HepG2 (cell line): ENCODE measurements around the gene C1orf115. TPM values are rescaled to one million over a fixed set of nuclear protein-coding genes. Genes with fewer than 3 reads are reported as not detected.

ENCODE experiments used
- CREB3 ChIP-seq: sonication (generic); formaldehyde crosslinking; IDR thresholded peaks from 2 replicates; pipeline ENCODE4 v1.5.0; 2020; ENCODE audit warnings: missing genetic modification reagents
- FOXO4 ChIP-seq: sonication (generic); formaldehyde crosslinking; conservative IDR thresholded peaks from 2 replicates; pipeline ENCODE4 v1.8.1; 2023; ENCODE audit warnings: missing genetic modification reagents
- IRF9 ChIP-seq: sonication (generic); formaldehyde crosslinking; IDR thresholded peaks from 2 replicates; pipeline ENCODE4 v1.8.0; 2022; ENCODE audit warnings: missing genetic modification reagents, mild to moderate bottlenecking, borderline replicate concordance
- MXI1 ChIP-seq: IDR thresholded peaks from 3 replicates; pipeline ENCODE4 v1.6.1; 2012; ENCODE audit warnings: low read depth, low read length, inconsistent platforms, borderline replicate concordance
- RNF2 ChIP-seq: fragments of 450-650 bp; conservative IDR thresholded peaks from 2 replicates; pipeline ENCODE4 v1.6.1; 2016; ENCODE audit warnings: low read depth
- TCF7 ChIP-seq: sonication (generic); IDR thresholded peaks from 2 replicates; pipeline ENCODE4 v1.6.1; 2016; ENCODE audit warnings: antibody characterized with exemption, low read depth
- U2AF1 ChIP-seq: fragments of 200-400 bp; formaldehyde crosslinking; optimal IDR thresholded peaks from 2 replicates; pipeline ENCODE3; 2017; ENCODE audit warnings: mild to moderate bottlenecking, low read depth, low read length
- ZBTB40 ChIP-seq, 2 experiments: fragments of 450-650 bp in 1 of 2; sonication (generic) in 1 of 2; formaldehyde crosslinking in 1 of 2; IDR thresholded peaks; 2 replicates each; pipeline versions ENCODE4 v1.6.1 to v1.8.0; 2016 to 2022; ENCODE audit warnings: antibody characterized with exemption in 1 of 2, mild to moderate bottlenecking in 1 of 2, missing genetic modification reagents in 1 of 2
- ZBTB46 ChIP-seq: sonication (generic); formaldehyde crosslinking; IDR thresholded peaks from 2 replicates; pipeline ENCODE4 v1.4.0; 2020; ENCODE audit warnings: mild to moderate bottlenecking, missing genetic modification reagents, borderline replicate concordance
- ZMYM3 ChIP-seq: sonication (generic); formaldehyde crosslinking; IDR thresholded peaks from 2 replicates; pipeline ENCODE4 v1.5.1; 2020; ENCODE audit warnings: mild to moderate bottlenecking, missing genetic modification reagents
- ZNF615 ChIP-seq: sonication (generic); formaldehyde crosslinking; IDR thresholded peaks from 2 replicates; pipeline ENCODE4 v1.5.0; 2020; ENCODE audit warnings: mild to moderate bottlenecking, missing genetic modification reagents, borderline replicate concordance
- ZNF672 ChIP-seq: sonication (generic); formaldehyde crosslinking; IDR thresholded peaks from 2 replicates; pipeline ENCODE4 v1.8.1; 2022; ENCODE audit warnings: missing genetic modification reagents
- polyA plus RNA-seq, 8 experiments: library from polyadenylated mRNA; depleted of rRNA in 3 of 8; stranded (reverse) in 7 of 8; unstranded in 1 of 8; fragments of >200 nt; fragmentation: Illumina TruSeq in 4 of 8; extraction: Trizol in 4 of 8; gene quantifications; 2 replicates each; pipeline versions ENCODE4 v1.2.1 to v1.2.3, GENCODE V29; 2011 to 2016; ENCODE audit warnings: low read depth in 4 of 8, missing spikeins in 1 of 8, mixed read lengths in 1 of 8; ENCODE audit not compliant: insufficient read depth in 1 of 8
- total RNA-seq, 5 experiments: library from RNA; depleted of rRNA; stranded (reverse); fragments of >200 nt; fragmentation: Illumina TruSeq; extraction: Trizol; gene quantifications; 2 replicates each; pipeline ENCODE4 v1.2.3, GENCODE V29; 2016; ENCODE audit warnings: low read depth in 1 of 5

The C1orf115 gene
- total and polyA plus RNA-seq, 2 of the 13 experiments (the other 11 are each of a cell fraction or from before 2014, with no cell fraction given), result 25.2 to 85.9 TPM

- TF ChIP-seq ZMYM3 (CRISPR knock-in tag), result no peak
- TF ChIP-seq CREB3 (CRISPR knock-in tag), result no peak
- no peak for TF ChIP-seq FOXO4 (CRISPR knock-in tag)
- peak; percentile 71 for TF ChIP-seq U2AF1
- TF ChIP-seq ZBTB46 (CRISPR knock-in tag), result no peak
- TF ChIP-seq TCF7, result no peak
- TF ChIP-seq MXI1, result peak; percentile 30; the same call in 1 of the 3 replicates
- 0 out of 2 replicates have a peak, but pooled peaks have one; percentile 44 for TF ChIP-seq RNF2
- no peak for TF ChIP-seq ZBTB40 (IDR thresholded peaks at IDR 0.05)
- TF ChIP-seq ZBTB40 (CRISPR knock-in tag; IDR thresholded peaks at IDR 0.05), result no peak
- TF ChIP-seq ZNF672, result peak; percentile 79; the same call in 1 of the 2 replicates
- no peak for TF ChIP-seq ZNF615 (CRISPR knock-in tag)
- peak; percentile 79; the same call in 1 of the 2 replicates for TF ChIP-seq IRF9 (CRISPR knock-in tag)
These were observed at the start of gene C1orf115 (continued) for GRCh38 chr1:220690140-220691052.
